GM19043 (cell line): ENCODE data around the gene EPB41L4A.
"Not testable (repeated sequence)": the region's sequence is repeated elsewhere in the genome, so short reads cannot be mapped to it uniquely, and the experiment has no call there.

Source experiments
- ATAC-seq: cut with Tn5 transposase; IDR thresholded peaks from one replicate; pipeline ENCODE4 v1.9.1; 2021; ENCODE audit warnings: low read depth; ENCODE audit not compliant: unreplicated experiment

The EPB41L4A gene

DNA sequence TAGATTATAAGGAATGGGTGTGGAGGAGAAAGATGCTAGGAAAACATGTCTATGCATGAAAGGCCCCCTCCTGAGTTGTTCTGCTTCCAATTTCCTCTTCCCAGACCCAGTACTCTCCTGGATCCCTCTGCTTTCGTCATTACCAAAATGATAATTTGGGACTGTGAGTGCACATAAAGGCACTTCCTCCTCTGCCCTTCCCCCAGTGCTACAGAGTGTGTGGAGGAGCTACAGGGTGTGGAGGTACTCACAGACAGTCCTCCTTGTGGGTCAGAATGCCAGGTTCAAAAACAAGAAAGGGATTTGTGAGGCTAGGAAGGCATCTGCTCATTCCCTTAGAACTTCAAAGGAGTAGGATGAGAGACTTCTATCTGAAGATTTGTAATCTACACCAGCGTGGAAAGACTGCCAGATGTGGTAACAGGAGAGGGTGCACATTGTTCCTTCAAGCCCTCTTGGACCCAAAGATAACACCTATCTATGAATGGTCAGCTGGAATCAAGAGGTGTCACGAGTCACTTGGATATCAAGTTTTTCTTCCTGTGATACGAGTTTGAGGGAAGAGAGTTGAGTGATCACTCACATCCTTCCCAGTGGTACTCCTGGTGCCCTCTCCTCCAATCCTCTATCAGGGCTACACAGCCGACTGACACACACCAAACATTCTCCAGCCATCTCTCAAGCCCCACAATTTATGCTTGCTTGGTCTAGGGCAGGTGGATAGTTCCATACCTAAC, 201.1 kb downstream of the EPB41L4A start:
- no peak for ATAC-seq

DNA sequence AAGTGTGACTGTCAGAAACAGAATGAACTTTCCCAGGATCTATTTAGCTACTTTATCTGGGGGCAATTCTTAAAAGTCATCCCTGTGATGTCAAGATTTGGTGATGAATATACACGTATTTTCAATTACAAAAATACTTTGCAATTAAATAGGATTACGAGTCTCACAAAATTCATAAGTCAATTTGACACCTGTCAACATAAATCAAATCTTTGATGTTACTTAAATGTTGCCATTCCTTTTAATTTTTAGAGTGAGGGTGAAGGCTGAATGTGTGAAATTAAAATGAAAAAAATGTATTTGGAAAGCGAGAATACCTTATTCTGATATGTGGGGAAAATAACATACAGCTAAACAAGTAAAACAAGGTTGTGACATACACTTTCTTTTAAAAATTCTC, 202.9 kb downstream of the EPB41L4A start:
- ATAC-seq = no peak

DNA sequence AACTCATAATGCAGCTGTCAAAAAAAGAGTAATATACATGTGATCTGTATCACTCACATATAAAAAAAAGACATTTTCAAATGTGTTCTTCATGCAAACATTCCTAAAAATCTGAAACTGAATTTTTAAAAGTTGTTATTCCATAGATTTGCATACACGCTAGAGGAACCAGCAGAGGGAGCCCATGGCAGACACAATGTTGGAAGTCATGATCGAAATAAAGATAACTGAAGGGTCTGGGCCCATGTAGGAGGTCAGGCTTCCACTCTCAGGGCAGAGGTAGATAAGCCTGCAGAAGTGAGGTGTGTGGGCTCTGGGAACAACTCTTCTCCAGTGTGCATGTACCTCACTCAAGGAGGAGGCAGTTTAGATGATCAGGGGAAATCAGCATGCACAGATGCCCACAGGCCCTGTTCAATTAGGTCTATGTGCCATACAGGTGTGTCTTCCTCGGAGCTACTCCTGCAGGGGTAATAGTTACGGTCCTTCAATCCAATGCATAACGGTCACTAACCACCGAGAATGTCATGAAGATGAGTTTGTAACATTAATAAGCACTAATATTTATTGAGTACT, 208.6 kb downstream of the EPB41L4A start:
- no peak for ATAC-seq

DNA sequence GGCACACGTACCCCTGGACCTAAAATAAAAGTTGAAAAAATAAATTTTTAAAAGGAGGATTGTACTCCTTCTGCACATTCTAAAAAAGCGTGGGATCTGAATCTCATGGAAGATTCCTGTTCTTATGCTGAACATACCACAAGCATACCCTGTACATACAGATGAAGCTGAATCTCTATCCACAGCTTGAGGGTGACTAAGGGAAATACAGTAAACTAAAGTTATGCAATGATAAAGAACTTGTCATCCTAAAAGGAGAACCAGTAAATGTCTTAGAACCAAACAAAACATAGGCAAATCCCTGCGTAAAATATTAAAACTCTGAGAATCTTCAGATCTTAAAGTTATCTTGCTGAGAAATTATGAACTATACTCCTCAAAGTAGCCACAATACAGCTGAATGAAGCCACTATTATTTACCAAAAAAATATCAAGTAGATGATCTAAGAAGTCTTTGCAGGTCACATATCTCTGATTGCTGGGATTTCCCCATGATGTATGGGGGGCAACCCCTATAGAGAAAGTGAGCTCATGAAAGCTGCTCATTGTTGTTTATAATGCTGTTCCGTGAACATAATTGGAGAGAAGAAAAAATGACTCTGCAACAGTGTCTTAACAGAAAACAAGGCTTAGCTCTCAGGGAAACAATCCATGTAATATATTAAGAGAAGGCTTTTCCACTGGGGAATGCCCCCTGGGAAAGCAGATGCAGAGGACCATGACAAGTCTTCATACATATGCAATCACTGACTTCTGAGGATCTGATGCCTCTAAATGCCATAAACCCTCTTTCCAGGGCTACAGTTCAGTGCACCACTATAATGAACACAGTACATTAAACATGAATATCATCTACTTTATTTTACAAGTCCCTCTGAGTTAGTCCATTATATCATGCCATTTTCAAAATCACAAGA, 210.1 kb downstream of the EPB41L4A start:
- no peak for ATAC-seq

DNA sequence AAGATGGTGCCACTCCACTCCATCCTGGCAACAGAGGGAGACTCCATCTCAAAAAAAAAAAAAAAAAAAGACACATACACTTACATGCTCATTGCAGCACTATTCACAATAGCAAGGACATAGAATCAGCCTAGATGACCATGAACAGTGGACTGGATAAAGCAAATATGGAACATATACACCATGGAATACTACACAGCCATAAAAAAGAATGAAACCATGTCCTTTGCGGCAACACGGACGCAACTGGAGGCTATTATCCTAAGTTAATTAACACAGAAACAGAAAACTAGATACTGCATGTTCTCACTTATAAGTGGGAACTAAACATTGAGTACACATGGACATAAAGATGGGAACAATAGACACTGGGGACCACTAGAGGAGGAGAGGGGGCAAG, 210.9 kb downstream of the EPB41L4A start:
- ATAC-seq = not testable (repeated sequence)

DNA sequence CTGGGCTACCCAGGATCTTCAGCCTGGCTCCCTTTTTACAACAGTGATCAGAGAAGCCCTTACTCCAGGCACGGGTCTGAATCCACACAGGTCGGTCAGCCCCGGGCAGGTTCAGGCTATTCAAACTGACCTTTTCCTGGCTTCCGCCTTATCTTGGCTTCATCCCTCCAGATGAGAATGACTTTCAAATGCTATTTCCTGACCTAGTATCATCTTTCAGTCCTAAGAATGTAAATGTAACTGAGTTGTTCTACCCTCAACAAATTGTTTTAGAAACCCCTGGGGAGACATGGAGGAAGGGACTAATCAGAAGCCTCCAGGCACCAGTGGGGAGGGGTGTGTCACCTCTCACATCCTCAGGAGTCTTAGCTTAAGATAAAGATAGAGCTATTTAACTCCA, 213.2 kb downstream of the EPB41L4A start:
- ATAC-seq = no peak

DNA sequence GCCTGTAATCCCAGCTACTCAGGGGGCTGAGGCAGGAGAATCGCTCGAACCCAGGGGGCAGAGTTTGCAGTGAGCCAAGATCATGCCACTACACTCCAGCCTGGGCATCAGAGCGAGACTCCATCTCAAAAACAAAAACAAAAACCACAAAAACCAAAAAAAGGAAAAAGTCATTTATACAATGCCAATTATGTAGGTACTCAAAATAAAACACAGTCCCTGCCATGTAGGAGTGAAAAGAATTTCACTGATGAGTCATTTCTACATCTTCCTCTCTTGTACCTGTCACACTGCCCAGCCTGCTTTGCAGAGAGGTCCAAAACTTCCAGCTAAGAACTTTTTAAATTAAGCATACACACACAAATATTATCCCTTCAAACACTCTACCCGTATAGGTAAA, 215.8 kb downstream of the EPB41L4A start:
- ATAC-seq = no peak

DNA sequence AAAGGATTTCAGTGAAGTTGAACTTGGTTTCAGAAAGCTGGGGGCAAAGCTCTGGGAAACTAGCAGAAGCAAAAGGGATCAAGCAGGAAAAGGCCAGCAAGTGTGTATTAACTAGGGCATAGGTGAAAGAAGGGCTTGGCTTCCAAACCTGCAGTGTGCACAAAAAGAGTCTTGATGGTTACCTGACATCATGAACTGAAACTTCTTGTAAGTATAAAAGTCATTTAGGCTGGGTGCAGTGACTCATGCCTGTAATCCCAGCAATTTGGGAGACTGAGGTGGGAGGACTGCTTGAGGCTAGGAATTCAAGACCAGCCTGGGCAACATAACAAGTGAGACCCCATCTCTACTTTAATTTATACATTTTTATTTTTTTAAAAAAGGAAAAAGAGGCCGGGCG, 216.4 kb downstream of the EPB41L4A start:
- no peak for ATAC-seq

DNA sequence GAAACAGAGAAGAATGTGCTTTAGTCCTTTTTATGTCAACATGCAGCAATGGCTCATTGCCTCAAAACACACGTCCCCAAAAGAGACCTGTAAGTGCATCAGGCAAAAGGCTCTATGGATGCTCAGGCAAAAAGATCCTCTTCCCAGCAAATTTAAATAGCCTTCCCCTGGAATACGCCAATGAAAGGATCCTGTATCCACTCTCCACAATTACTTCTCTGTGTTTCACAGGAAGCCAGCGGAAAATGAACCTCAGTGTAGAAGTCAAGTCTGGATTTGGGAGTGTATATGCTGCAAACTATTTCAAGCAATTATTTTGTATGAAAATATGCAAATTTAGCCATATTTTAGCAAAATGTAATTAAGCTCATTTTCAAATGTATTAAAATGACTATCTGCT, 217.9 kb downstream of the EPB41L4A start:
- ATAC-seq = no peak

DNA sequence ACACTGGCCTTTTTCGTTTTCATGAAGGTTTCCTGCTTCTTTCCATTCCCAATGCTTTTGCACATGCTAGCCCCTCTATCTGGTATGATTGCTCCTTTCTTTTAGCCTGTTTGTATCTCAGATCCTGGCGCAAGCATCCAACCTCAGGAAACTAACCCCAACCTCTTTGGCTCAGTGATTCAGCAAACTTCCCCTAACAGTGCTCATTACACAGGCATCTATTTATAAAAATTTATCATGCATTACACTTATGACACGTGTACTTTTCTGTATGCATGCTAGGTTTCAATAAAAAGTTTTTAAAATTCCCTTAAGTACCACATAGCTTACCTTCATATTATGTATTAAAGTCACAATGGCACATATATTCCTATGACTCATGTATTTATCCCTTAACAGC, 218.9 kb downstream of the EPB41L4A start:
- no peak for ATAC-seq

DNA sequence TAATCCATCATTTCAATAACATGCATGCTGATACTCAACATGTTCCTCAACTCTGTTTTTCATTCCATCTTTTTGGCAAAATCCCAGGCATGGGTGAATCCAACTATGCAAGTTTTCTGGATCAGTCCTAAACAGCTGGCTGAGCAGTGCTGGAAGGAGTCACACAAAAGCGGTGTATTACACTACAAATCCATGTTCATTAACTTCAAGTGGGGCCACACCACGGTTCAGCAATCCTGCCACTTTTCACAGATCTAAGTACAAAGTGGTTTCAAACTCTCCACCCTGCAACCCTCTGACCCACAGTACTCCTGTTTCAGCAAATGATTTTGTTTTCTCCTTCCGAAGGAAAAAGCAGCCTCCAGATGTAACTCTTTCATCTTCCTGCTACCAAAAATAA, 222.5 kb downstream of the EPB41L4A start:
- no peak for ATAC-seq

DNA sequence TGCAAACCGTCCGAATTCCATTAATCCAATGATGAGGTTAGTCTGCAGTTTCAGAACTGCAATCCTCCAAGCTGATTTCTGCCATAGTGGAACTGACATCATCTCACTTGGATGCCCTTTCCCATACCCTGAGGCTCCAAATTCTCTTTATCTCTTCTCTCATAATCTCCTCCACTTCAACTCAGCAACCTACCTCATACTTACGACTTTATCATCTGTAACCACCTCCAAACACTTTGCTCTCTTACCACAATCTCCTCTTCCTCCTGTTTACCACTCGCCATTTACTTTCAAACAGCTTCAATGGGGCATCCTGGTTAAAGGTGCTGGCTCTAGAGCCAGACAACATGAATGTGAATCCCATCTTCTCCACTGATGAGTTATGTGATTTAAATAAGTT, 223.2 kb downstream of the EPB41L4A start:
- ATAC-seq = no peak

DNA sequence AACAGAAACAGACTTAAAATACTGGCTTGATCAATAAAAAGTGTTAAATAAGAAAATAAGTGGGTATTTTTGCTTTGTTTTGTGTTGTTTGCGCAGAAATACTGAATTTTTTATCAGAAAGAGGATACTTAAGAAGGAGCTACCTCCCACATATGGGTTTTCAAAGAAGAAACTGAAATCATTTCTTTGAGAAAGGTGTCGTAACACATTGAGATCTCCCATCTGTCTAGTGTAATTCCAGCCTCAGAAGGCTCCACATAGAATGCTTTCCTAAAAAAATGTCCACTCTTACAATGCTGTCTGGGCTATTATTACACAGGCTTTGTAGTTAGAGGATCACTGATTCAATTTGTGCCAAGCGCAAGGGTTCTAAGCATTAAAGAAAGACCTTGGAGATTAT, 226.2 kb downstream of the EPB41L4A start:
- ATAC-seq = no peak

DNA sequence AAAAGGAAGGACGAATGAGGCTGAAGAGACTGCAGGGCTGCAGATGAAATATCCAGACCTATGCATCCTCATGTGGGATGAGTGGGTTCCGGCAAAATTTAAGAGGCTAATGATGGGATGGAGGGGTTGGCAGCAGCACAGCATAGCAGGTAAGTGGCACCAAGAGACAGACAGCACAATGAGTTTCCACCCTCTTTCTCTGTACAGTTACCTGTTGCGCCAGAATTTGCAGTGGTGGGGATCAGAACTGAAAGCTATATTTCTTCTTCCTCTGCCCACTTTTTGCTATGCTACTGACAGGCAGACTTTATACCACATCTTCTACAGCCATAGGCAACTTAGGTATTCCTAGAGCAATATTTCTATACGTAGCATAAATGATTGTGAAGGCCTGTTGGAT, 227.0 kb downstream of the EPB41L4A start:
- ATAC-seq = no peak

DNA sequence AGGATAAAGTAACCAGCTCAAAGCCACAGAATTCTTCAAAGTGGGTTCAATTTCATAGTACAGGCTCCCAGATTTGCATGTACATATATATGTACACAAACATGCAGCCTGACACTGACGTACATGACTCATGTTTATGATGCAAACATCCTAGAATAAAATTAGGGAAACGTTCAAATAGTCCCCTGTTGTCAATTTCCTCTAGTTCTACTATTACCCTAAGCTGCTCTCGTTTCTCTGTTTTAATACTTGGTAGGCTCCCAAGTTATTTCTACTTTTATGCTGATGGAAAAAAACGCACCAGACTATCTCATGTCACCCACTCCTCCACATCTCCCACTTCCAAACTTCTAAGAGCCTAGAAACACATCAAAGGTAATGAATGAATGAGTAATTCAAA, 229.7 kb downstream of the EPB41L4A start:
- no peak for ATAC-seq

DNA sequence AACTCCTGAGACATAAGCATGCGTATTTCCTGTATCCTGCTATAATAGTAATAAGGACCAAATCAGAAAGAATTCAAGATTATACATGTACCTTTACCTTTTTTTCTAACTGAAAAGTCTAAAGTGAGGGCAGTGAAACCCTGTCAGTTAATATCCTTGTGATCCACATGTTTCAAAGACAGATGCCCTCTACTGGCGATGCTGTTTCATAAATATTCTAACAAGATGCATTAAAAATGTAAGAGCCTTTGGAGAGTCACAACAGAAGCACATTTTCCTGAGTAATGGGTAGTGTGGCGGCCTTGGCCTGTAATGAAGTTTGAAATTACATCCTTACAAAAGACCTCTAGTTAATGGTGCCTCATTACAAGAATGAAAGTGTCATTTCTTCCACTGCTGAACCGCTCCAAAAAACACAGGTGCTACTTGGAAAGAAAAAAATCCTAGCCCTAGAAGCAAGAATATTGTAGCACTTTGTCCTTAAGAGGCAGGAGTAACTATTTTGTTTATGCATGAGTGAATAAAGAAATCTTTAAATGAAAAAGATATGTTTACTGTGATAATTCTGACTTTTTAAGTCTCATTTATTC, 232.6 kb downstream of the EPB41L4A start:
- no peak for ATAC-seq

DNA sequence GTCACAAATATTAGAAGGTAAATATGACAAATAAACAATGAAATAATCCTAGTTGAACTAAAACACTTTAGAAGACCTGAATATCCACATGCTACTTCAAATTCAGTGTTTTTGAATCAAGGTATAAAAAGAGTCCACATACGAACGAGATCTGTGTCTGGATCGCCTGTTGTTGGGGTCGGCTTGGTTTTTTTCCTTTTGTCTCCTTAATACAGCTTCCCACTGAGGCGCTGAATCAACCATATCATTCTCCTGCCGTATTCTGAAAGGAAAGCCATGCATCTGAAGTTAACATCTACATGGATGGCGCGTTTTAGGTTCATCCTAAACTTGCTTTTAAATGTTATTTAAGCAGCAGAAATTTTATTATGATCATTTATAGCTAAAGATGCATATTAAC, 235.2 kb downstream of the EPB41L4A start:
- ATAC-seq = no peak

DNA sequence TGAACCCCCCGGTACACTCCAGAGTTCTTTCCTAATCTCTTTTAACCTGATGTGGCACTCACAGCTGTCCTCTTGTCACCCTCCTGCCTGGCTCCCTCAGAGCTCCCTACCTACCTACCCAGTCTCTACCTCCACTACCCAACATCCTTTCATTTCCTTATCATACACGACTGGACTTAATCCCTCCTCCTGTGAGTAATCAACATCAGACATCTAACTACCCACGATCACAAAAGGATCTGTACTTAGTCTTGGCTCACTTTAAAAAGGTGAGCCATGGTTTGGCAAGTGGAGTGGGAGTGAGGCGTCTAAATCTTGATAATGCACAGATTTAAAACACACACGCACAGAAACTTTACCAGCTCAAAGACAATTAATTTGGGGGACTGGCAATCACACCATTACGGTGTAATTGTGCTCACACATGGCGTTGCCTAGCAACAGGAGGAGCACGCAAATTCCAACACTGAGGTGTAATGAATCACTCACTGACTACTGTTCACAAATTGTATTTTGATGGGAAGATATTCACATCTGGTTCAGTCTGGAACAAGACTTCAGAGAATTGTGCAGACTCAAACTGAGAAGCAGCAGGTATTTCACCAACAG, 235.9 kb downstream of the EPB41L4A start:
- ATAC-seq = no peak

DNA sequence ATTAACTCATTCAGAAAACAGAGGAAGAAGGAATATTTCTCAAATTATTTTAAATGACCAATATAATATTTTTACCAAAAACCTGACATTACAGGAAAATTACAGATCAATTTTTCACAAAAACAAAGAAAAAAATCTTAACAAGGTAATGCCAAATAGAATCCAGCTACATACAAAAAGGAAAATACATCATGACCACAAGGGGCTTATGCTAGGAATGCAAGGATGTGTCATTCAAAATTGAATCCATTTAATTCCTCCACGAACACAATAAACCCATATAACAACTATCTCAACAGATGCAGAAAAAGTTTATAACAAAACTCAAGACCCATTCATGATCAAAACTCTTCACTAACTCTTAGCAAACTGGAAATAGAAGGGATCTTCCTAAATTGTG, 239.8 kb downstream of the EPB41L4A start:
- ATAC-seq = no peak

DNA sequence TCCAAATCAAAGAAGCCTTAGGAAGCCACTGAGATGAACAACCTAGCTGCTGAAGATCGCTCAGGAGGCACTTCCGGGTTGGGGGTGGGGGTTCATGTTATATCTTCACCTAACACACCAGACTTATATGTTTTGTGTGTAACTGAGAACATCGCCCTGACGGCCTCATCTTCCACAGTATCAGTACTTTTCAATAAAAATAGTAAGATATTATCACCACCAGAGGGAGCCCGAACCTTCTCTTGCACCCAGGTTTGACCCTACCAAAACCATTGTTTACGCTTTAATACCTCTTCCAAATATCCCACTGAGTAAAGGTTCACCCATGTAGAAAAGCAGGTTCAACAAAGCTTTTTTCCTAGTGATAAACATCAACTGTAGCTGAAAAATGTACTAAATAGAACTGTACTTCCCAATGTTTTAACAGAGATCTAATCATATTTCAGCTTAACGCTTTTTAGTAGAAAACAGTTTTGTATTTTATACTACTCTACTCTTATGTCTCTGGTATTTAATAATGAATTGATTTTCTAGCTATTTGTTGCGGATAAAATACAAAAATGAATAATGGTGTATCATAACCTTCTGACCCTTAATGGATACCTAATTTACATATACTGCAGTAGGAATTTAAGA, 244.0 kb downstream of the EPB41L4A start:
- peak; percentile 86 for ATAC-seq
